ENCODE measurements around the gene DDX47.

DNA sequence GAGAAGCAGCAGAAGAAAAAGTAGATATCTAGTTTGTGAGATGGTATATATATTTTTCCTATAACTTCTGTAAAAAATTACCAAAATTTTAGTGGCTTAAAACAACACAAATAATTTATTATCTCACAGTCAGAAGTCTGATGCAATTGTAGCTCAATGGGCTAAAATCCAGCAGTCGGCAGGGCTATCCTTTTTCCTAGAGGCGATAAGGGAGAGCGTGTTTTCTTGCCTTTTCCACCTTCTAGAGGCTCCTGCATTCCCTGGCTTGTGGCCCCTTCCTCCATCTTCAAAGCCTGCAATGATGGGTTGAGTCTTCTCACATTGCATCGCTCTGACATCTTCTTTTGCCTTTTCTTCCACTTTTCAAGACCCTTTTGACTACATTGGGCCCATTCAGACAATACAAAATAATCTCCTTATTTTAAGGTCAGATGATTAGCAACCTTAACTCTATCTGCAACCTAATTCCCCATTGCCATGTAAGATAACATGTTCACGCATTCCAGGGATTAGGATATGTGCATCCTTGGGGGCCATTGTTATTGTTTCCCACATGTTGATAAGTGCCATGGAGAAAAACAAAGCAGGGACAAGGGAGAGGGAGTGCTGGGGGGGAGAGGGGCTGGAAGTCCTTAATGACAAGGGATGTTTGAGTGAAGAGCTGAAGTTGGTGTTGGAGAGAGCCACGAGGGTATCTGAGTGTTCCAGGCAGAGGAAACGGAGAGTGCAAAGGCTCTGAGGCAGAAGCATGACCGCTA lies 13.8 kb upstream of the DDX47 start:
- TF ChIP-seq, protein P1, sequence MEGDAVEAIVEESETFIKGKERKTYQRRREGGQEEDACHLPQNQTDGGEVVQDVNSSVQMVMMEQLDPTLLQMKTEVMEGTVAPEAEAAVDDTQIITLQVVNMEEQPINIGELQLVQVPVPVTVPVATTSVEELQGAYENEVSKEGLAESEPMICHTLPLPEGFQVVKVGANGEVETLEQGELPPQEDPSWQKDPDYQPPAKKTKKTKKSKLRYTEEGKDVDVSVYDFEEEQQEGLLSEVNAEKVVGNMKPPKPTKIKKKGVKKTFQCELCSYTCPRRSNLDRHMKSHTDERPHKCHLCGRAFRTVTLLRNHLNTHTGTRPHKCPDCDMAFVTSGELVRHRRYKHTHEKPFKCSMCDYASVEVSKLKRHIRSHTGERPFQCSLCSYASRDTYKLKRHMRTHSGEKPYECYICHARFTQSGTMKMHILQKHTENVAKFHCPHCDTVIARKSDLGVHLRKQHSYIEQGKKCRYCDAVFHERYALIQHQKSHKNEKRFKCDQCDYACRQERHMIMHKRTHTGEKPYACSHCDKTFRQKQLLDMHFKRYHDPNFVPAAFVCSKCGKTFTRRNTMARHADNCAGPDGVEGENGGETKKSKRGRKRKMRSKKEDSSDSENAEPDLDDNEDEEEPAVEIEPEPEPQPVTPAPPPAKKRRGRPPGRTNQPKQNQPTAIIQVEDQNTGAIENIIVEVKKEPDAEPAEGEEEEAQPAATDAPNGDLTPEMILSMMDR (conservative IDR thresholded peaks at IDR 0.05), result no peak
- TF ChIP-seq EZH2 (IDR thresholded peaks at IDR 0.05; ENCODE audit: low read depth), result no peak
